A673 (cell line): ENCODE measurements around the gene CCNL1. TPM values are rescaled to one million over a fixed set of nuclear protein-coding genes. Genes with fewer than 3 reads are reported as not detected.
A peak's percentile ranks its signal among the peaks of the same experiment; 100 is the strongest.
"Not testable (repeated sequence)": the region's sequence is repeated elsewhere in the genome, so short reads cannot be mapped to it uniquely, and the experiment has no call there.

ENCODE experiments used
- BruUV-seq: library from RNA; stranded (reverse); fragments of 400-500 nt; replicated peaks from 2 replicates; lab custom pipeline; 2021; lab: Mats Ljungman, UMichigan
- CTCF ChIA-PET: fragments of 300-600 bp; sonication (Branson Sonifier 250); formaldehyde crosslinking; loops from one replicate; lab custom pipeline; 2022; ENCODE audit warnings: antibody characterized with exemption; lab: Charles Lee
- POLR2A ChIA-PET: fragments of 300-600 bp; sonication (Branson Sonifier 250); formaldehyde crosslinking; loops from one replicate; lab custom pipeline; 2022; ENCODE audit warnings: antibody characterized with exemption; ENCODE audit not compliant: low non-redundant PET; lab: Charles Lee
- DNase-seq: peaks from one replicate; pipeline ENCODE4 v3.0.0-alpha.2; 2015; ENCODE audit warnings: low spot score
- H3K27ac ChIP-seq: fragments of 200-600 bp; sonication (generic); 2 replicates; pipeline ENCODE4 v1.5.1; 2016; ENCODE audit warnings: mixed run types, low read depth, mild to moderate bottlenecking, mixed read lengths, antibody characterized with exemption, low read length; ENCODE audit not compliant: poor library complexity, severe bottlenecking
- H3K27me3 ChIP-seq: fragments of 200-600 bp; sonication (generic); replicated peaks from 2 replicates; pipeline ENCODE4 v1.6.1; 2017; ENCODE audit warnings: mixed run types, low read depth, mild to moderate bottlenecking, mixed read lengths, antibody characterized with exemption, low read length; ENCODE audit not compliant: insufficient read depth, poor library complexity
- H3K36me3 ChIP-seq: fragments of 200-600 bp; sonication (generic); 2 replicates; pipeline ENCODE4 v1.6.1; 2016; ENCODE audit warnings: mixed run types, mild to moderate bottlenecking, mixed read lengths, antibody characterized with exemption, low read length; ENCODE audit not compliant: insufficient read depth, poor library complexity, severe bottlenecking
- H3K4me1 ChIP-seq: fragments of 200-600 bp; sonication (generic); 2 replicates; pipeline ENCODE4 v1.6.1; 2017; ENCODE audit warnings: mixed run types, mild to moderate bottlenecking, mixed read lengths, antibody characterized with exemption, low read length; ENCODE audit not compliant: insufficient read depth, poor library complexity, severe bottlenecking
- H3K4me3 ChIP-seq: fragments of 200-600 bp; sonication (generic); 2 replicates; pipeline ENCODE4 v1.5.1; 2016; ENCODE audit warnings: low read depth, mixed run types, mild to moderate bottlenecking, mixed read lengths, low read length; ENCODE audit not compliant: poor library complexity, severe bottlenecking
- H3K9me3 ChIP-seq: fragments of 200-600 bp; sonication (generic); 2 replicates; pipeline ENCODE4 v1.6.1; 2016; ENCODE audit warnings: mixed run types, low read depth, mild to moderate bottlenecking, mixed read lengths, antibody characterized with exemption, low read length; ENCODE audit not compliant: poor library complexity, severe bottlenecking
- EZH2 ChIP-seq: fragments of 200-600 bp; sonication (generic); IDR thresholded peaks from 2 replicates; pipeline ENCODE4 v1.6.1; 2017; ENCODE audit warnings: borderline replicate concordance, low read depth, mild to moderate bottlenecking, mixed read lengths, antibody characterized with exemption, low read length; ENCODE audit not compliant: poor library complexity, severe bottlenecking
- intact Hi-C: fragments of 100-400 bp; cut with micrococcal nuclease; formaldehyde crosslinking; loops from one replicate; pipeline ENCODE4 v1.10.0; 2022; ENCODE audit not compliant: unreplicated experiment
- total RNA-seq: library from RNA; stranded (reverse); gene quantifications from 2 replicates; pipeline ENCODE4 v1.2.3, GENCODE V29; 2021
- TF ChIP-seq, protein P1 (sequence below): fragments of 300-800, 200-600 bp; sonication (generic); conservative IDR thresholded peaks from 2 replicates; pipeline ENCODE4 v1.5.1; 2017; ENCODE audit warnings: low read depth, mild to moderate bottlenecking, antibody characterized with exemption, low read length, moderate library complexity, mixed read lengths

CCNL1 gene
- total RNA-seq, 1 experiment from 2014 or later: 101 TPM

DNA sequence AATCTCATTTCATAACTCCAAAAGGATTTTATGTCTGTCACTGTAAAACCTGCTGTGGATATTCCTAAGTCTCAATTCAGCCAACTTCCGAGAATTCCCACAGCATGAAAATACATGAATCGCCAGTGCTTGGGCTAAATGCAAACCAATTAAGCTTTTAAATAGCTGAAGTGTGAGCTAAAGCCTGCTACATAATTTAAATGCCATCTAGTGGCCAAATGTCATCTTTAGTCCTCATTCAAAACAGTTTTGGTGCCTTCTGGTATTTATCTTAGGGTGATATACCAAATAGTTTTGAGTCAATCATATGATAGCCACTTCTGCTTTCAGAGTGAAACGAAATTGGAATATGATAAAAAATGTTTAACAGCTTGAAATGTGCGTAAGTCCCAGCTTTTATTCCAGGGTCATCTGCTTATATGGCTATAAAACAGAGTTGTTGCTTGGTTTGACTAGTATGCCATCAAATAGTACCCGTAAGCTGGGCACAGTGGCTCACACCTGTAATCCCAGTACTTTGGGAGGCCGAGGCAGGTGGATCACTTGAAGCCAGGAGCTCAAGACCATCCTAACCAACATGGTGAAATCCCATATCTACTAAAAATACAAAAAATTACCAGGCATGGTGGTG lies 41.8 kb upstream of the CCNL1 start:
- no TSS peak for BruUV-seq
- peaks cover 6% of the 10 kb centered on the region for H3K4me1 ChIP-seq
- H3K9me3 ChIP-seq: no peaks in the 10 kb centered on the region
- TF ChIP-seq EZH2: no peak
- TF ChIP-seq, protein P1, sequence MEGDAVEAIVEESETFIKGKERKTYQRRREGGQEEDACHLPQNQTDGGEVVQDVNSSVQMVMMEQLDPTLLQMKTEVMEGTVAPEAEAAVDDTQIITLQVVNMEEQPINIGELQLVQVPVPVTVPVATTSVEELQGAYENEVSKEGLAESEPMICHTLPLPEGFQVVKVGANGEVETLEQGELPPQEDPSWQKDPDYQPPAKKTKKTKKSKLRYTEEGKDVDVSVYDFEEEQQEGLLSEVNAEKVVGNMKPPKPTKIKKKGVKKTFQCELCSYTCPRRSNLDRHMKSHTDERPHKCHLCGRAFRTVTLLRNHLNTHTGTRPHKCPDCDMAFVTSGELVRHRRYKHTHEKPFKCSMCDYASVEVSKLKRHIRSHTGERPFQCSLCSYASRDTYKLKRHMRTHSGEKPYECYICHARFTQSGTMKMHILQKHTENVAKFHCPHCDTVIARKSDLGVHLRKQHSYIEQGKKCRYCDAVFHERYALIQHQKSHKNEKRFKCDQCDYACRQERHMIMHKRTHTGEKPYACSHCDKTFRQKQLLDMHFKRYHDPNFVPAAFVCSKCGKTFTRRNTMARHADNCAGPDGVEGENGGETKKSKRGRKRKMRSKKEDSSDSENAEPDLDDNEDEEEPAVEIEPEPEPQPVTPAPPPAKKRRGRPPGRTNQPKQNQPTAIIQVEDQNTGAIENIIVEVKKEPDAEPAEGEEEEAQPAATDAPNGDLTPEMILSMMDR: peak; percentile 69
- H3K27ac ChIP-seq: no peak overlapping the region
- no peak overlapping the region for H3K4me3 ChIP-seq
- ChIA-PET POLR2A (no interaction called here), CTCF (interaction anchor here (0.6 to 1.7 kb wide), 10 partner anchors 27 to 1158 kb away, joined by 3 to 8 read pairs (median 3); no protein-coding TSS in a partner anchor)
- no peaks in the 10 kb centered on the region for H3K36me3 ChIP-seq
- peak; percentile 72 for DNase-seq
- intact Hi-C loops: loop anchor here (5.0 kb wide), 4 partner anchors 151 to 1204 kb away; no protein-coding TSS in a partner anchor
- no peaks in the 10 kb centered on the region for H3K27me3 ChIP-seq

DNA sequence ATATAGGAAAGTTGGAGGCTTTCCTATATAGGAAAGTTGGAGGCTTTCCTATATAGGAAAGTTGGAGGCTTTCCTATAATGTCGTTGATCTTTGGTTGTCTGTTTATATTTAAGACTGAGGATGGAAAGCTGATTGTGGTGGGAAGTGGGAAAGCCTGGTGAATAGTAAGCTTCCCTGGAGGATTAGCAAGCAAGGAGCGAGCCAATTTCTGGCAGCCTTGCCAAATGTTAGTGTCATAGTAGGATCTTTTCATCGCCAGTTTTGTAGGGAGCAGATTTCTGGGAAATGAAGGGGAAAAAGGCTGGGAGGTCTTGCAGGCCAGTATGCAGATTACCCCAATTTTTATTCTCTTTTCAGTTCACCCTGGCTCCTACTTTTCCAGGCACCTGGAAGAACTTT lies 39.9 kb upstream of the CCNL1 start:
- POLR2A ChIA-PET: interaction anchor here (0.7 kb wide), 1 partner anchor 33 kb away, joined by 5 read pairs; no protein-coding TSS in a partner anchor
- CTCF ChIA-PET: no interaction called here
- no peaks in the 10 kb centered on the region for H3K9me3 ChIP-seq
- H3K4me1 ChIP-seq: peaks cover 6% of the 10 kb centered on the region
- no TSS peak for BruUV-seq
- H3K27me3 ChIP-seq: no peaks in the 10 kb centered on the region
- no peak for DNase-seq
- intact Hi-C loops: loop anchor here (5.0 kb wide), 4 partner anchors 152 to 1203 kb away; no protein-coding TSS in a partner anchor
- H3K27ac ChIP-seq: no peak overlapping the region
- H3K4me3 ChIP-seq: no peak overlapping the region
- no peaks in the 10 kb centered on the region for H3K36me3 ChIP-seq
- TF ChIP-seq EZH2: no peak
- TF ChIP-seq, protein P1: no peak

GRCh38 chr3:157195965-157196364 lies 36.0 kb upstream of the CCNL1 start:
- no TSS peak for BruUV-seq
- no peak overlapping the region for H3K4me3 ChIP-seq
- ChIA-PET CTCF (no interaction called here), POLR2A (no interaction called here)
- TF ChIP-seq EZH2: no peak
- TF ChIP-seq, protein P1: no peak
- no peaks in the 10 kb centered on the region for H3K4me1 ChIP-seq
- H3K9me3 ChIP-seq: no peaks in the 10 kb centered on the region
- no peaks in the 10 kb centered on the region for H3K27me3 ChIP-seq
- H3K27ac ChIP-seq: no peak overlapping the region
- H3K36me3 ChIP-seq: no peaks in the 10 kb centered on the region
- intact Hi-C loops: no loop called here
- no peak for DNase-seq

GRCh38 chr3:157191149-157191548 lies 31.2 kb upstream of the CCNL1 start:
- H3K27me3 ChIP-seq, H3K27ac ChIP-seq, intact Hi-C loops, BruUV-seq, DNase-seq, H3K4me3 ChIP-seq, H3K4me1 ChIP-seq, H3K36me3 ChIP-seq, CTCF ChIA-PET, POLR2A ChIA-PET: not testable (repeated sequence)
- H3K9me3 ChIP-seq: peaks cover 24% of the 10 kb centered on the region
